AG09309 (cell line): ENCODE measurements around the gene WBP1L.
"Not testable (repeated sequence)": the region's sequence is repeated elsewhere in the genome, so short reads cannot be mapped to it uniquely, and the experiment has no call there.

Experiments used
- DNase-seq: peaks from one replicate; pipeline ENCODE4 v3.0.0-alpha.2; 2010; ENCODE audit warnings: low read depth
- H3K4me3 ChIP-seq: 2 replicates; pipeline ENCODE4 v1.5.1; 2011; ENCODE audit warnings: mild to moderate bottlenecking, low read depth, low read length, moderate library complexity; ENCODE audit not compliant: control insufficient read depth
- CTCF ChIP-seq: IDR thresholded peaks from 2 replicates; pipeline ENCODE4 v1.5.1; 2011; ENCODE audit warnings: mild to moderate bottlenecking, low read depth, low read length, inconsistent platforms; ENCODE audit not compliant: insufficient read depth, control insufficient read depth; ENCODE audit errors: missing control alignments

The WBP1L gene

GRCh38 chr10:102815790-102816549 is 72.2 kb downstream of the WBP1L start:
- peak; percentile 80 for DNase-seq
- H3K4me3 ChIP-seq = no peak overlapping the region
- no peak for TF ChIP-seq CTCF

- DNase-seq = no peak
- TF ChIP-seq CTCF = no peak
- H3K4me3 ChIP-seq = no peak overlapping the region
These were observed 73.4 kb downstream of the WBP1L start for GRCh38 chr10:102817175-102817574.

- no peak for DNase-seq
- TF ChIP-seq CTCF = no peak
- no peak overlapping the region for H3K4me3 ChIP-seq
These were observed 75.3 kb downstream of the WBP1L start for GRCh38 chr10:102819054-102819453.

GRCh38 chr10:102820008-102820407 is 76.3 kb downstream of the WBP1L start:
- not testable (repeated sequence) for H3K4me3 ChIP-seq, DNase-seq

GRCh38 chr10:102822222-102822621 is 78.5 kb downstream of the WBP1L start:
- no peak for TF ChIP-seq CTCF
- no peak for DNase-seq
- no peak overlapping the region for H3K4me3 ChIP-seq

GRCh38 chr10:102824664-102825063 is 80.9 kb downstream of the WBP1L start:
- no peak overlapping the region for H3K4me3 ChIP-seq
- no peak for DNase-seq
- TF ChIP-seq CTCF = no peak

GRCh38 chr10:102826148-102826796 is 82.5 kb downstream of the WBP1L start:
- no peak for TF ChIP-seq CTCF
- no peak for DNase-seq
- H3K4me3 ChIP-seq = no peak overlapping the region
